Eye (tissue), 1 donor: ENCODE data around the gene NRP1.
A peak's percentile ranks its signal among the peaks of the same experiment; 100 is the strongest.
"Not testable (repeated sequence)": the region's sequence is repeated elsewhere in the genome, so short reads cannot be mapped to it uniquely, and the experiment has no call there.

Source experiments
- DNase-seq: peaks from one replicate; pipeline ENCODE4 v3.0.0-alpha.2; 2015

NRP1 gene

GRCh38 chr10:33315891-33316290 is 18.6 kb downstream of the NRP1 start:
- no peak for DNase-seq

GRCh38 chr10:33314811-33315561 is 19.5 kb downstream of the NRP1 start:
- no peak for DNase-seq

DNA sequence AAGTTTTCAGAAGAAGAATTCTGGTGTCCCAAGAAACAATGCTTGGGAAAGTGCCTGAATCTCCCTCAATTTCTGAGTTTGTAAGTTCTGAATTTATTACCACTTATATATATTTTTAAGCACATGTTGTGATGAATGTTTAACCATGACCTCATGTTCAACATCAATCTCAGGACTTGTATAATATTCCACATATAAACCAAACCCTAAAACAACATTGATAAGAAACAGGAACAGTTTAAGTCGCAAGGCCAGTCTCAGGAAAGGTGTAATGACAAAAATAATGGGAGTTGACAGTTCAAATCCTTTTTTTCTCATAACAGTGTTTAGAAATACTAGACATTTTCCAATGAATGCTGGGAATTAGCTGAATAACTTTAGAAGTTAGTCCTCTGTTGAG is 22.8 kb downstream of the NRP1 start:
- DNase-seq, result no peak

DNA sequence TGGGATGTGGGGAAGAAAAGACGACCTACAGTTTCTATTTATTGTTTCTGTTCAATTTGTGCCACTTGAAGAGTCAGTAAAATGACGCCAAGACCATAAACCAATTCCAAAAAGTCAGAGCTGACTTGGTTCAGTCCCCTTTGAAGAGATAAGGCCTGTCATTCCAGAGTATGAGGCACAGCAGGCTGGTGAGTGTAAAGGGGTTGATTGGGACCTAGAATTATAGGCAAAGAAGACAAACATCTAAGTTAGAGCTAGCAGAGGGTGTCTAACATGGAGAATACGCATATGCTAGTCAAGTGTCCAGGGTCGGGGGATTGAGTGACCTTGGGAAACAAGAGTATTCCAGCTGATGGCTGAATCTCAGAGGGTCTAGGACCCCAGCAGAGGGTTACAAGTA is 23.6 kb downstream of the NRP1 start:
- DNase-seq, result no peak

- DNase-seq, result no peak
Observed at GRCh38 chr10:33309406-33309805, 25.1 kb downstream of the NRP1 start.

GRCh38 chr10:33307835-33308234 is 26.6 kb downstream of the NRP1 start:
- no peak for DNase-seq

DNA sequence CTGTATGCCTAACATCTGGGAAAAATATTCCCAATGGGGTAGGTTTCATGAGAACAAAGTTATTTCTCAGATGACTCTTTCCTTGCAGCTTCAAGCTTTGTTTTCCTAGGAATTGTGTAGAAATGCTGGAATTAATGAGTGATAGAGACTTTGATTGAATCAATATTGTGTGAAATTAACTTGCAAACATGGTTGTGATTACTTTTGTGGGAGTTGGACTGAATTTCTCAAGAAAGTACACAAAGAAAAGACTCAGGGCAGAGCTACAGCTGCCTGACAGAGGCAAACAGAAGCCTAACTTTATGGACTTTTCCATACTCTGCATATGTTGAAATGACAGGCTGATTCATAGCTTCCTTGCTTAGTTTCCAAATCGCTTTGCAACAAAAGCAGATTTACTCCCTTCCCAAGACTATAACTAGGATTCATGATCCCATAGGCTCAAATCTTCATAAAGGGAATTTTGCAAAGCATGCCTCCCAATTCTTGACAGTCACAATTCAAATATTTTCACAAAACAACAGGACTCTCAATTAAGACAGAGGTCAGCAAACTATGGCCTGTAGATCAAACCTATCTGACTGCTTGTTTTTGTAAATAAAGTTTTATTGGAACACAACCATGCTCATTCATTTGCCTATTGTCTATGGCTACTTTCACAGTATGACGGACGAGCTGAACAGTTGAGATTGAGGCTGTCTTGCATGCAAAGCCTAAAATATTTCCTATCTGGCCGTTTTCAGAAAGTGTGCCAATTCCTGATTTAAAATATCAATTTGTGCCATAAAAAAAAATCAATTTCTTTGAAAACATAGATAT is 27.6 kb downstream of the NRP1 start:
- no peak for DNase-seq

DNA sequence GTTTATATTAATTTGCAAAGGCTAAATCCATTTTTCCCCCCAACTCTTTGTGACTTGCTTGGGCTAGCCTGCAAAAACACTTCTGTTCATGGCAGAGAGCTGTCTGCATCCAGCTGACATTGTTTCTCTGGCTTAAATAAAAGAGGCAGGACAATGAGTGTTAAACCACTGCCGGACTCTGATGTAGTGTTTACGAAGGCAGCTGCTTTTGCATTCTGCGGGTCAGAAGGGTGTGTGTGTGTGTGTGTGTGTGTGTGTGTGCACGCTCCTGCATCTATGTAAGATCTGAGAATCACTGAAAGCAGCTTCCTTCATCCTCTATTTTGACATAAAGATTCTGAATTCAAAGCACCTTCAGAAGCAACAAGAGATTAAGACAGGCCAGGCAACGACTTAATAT is 28.3 kb downstream of the NRP1 start:
- no peak for DNase-seq

- no peak for DNase-seq
Observed at GRCh38 chr10:33304423-33305225, 29.8 kb downstream of the NRP1 start.

- no peak for DNase-seq
Observed at GRCh38 chr10:33303988-33304387, 30.5 kb downstream of the NRP1 start.

DNA sequence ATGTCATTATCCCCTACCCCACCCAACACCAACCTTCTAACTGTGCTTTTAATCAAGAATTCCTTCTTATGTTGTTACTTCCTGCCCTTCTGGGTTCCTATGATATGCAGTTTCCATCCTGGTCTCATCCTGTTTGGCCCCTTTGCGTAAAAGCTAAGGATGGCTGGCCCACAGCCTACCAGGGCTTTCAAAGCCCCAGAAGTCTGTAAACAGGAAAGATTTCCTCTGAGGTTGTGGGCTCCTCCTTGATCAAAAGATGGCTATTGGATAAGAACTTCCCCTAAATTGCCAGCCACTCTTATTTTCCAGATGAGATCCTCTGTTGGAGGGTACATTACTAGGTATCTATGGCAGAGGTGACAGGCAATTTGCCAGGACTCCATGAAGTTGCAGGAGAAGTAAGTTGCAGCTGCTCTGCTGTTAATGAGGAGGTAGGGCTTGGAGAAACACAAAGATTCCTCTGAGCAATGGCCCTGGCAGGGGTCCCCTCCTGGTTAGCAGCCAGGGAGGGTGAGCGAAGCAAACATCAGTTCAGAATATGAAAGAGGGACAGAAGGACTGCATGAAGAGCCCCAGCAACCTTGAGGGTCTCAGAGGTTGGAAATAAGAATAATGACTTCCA is 32.1 kb downstream of the NRP1 start:
- DNase-seq, result no peak

DNA sequence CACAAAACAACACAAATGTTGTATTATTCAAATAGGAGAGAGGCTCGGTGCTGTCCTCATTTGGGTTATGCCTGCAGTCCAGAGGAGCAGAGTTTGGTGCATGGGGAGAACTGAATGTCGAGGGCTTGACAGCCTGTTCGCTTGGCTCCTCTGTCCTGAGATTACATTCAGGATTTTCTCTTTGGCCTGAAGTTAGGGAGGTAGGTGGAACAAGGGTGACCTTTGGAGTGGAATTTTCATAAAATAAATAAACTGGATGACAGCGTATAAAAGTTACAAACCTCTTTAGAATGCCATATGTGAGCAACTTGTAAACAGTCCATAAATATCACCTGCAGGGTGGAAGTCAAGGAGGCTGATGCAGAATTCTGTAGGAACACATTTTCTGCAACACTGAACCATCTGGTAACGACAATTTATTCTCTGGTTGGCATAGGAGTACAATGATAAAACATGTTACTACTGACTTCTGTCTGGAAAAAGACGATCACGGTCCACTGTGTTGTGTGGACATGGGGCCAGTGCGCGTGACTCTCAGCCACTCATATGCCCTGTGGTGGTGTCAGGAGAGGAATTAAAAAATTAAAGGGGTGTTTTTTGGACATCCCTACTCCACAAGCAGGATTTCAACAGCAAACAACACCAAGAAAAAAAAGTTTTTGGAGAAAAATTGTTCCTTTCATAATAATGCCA is 33.2 kb downstream of the NRP1 start:
- DNase-seq, result no peak

DNA sequence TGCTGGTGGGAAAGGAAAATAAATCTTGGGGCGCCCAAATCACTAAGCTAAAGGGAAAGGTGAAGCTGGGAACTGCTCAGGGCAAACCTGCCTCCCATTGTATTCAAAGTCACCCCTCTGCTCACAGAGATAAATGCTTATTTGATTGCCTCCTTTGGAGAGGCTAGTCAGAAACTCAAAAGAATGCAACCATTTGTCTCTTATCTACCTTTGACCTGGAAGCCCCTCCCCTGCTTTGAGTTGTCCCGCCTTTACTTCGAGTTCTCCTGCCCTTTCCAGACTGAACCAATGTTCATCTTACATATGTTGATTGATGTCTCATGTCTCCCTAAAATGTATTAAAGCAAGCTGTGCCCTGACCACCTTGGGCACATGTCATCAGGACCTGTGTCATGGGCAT is 33.9 kb downstream of the NRP1 start:
- not testable (repeated sequence) for DNase-seq

GRCh38 chr10:33298893-33299292 is 35.6 kb downstream of the NRP1 start:
- no peak for DNase-seq

- no peak for DNase-seq
Observed at GRCh38 chr10:33298110-33298509, 36.4 kb downstream of the NRP1 start.

GRCh38 chr10:33295851-33296250 is 38.6 kb downstream of the NRP1 start:
- no peak for DNase-seq

- no peak for DNase-seq
Observed at GRCh38 chr10:33293531-33294170, 40.8 kb downstream of the NRP1 start.

- no peak for DNase-seq
Observed at GRCh38 chr10:33293076-33293475, 41.4 kb downstream of the NRP1 start.

- peak; percentile 51 for DNase-seq
Observed at GRCh38 chr10:33291053-33291592, 43.3 kb downstream of the NRP1 start.

DNA sequence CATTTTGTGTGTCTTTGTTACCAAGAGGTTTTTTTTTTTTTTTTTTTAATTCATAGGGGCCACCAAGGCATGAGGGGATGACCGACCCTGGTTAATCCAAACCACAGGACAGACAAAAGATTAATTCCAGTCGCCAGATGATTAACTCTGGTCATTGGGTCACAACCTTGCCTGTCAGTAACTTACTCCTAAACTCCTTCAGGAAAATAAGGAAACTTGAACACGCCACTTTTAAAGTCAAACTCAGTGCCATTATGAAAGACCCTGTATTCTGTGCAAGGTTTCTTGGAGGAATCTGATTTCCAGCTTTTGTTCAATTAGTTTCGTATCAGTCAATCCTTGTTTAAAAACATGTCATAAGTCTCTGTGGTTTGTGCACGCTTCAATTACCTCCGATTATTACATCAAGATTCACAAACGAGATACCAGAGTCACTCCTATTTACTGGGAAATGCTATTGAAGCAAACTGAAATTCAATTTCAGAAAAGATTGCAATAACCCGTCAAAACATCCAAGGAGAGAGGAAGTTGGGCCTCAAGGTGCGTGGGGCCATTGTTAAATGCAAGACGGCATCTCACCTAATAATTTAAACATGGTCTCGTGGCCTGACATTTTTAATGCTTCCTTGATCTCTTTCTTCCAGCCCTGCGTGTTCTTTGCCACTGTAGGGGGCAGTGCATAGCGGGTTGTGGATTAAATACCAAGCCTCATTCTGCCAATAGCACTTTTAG is 44.0 kb downstream of the NRP1 start:
- DNase-seq, result peak; percentile 74

DNA sequence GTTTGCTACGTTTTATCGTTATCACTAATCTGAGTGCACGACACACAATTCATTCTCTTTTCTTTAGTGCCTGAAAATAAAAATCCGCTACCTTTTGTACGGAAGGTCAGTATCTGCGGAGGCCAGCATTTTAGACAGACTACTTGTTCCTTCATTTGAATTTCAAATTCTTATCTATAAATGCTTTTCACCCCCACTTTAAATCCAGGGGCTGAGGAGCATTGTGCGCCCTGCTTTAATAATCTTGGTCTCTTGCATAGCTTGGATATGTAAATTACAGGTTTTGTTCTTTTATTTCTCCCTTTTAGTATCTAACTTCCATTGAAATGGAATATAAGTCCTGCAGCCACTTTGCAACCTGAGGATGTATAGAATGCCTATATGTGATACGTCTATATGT is 44.7 kb downstream of the NRP1 start:
- DNase-seq, result no peak
